RKO (cell line): ENCODE measurements around the gene ZNF442.
"Not testable (repeated sequence)": the region's sequence is repeated elsewhere in the genome, so short reads cannot be mapped to it uniquely, and the experiment has no call there.

Experiments used
- DNase-seq: peaks from one replicate; pipeline ENCODE4 v3.0.0-alpha.2; 2016; ENCODE audit warnings: low spot score

Gene ZNF442

GRCh38 chr19:12330340-12330739, 35.1 kb downstream of the ZNF442 start:
- DNase-seq: no peak

GRCh38 chr19:12325690-12326089, 39.8 kb downstream of the ZNF442 start:
- DNase-seq: no peak

- no peak for DNase-seq
These were observed 46.6 kb downstream of the ZNF442 start for GRCh38 chr19:12318782-12319413.

- DNase-seq: no peak
These were observed 50.9 kb downstream of the ZNF442 start for GRCh38 chr19:12314553-12314952.

GRCh38 chr19:12308891-12309290, 56.6 kb downstream of the ZNF442 start:
- DNase-seq: not testable (repeated sequence)
